GM21447 (cell line): ENCODE measurements around the gene SELENOI.
"Not testable (repeated sequence)": the region's sequence is repeated elsewhere in the genome, so short reads cannot be mapped to it uniquely, and the experiment has no call there.

ENCODE experiments used
- ATAC-seq: cut with Tn5 transposase; IDR thresholded peaks from one replicate; pipeline ENCODE4 v1.9.1; 2021; ENCODE audit not compliant: unreplicated experiment

The SELENOI gene, protein sequence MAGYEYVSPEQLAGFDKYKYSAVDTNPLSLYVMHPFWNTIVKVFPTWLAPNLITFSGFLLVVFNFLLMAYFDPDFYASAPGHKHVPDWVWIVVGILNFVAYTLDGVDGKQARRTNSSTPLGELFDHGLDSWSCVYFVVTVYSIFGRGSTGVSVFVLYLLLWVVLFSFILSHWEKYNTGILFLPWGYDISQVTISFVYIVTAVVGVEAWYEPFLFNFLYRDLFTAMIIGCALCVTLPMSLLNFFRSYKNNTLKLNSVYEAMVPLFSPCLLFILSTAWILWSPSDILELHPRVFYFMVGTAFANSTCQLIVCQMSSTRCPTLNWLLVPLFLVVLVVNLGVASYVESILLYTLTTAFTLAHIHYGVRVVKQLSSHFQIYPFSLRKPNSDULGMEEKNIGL

DNA sequence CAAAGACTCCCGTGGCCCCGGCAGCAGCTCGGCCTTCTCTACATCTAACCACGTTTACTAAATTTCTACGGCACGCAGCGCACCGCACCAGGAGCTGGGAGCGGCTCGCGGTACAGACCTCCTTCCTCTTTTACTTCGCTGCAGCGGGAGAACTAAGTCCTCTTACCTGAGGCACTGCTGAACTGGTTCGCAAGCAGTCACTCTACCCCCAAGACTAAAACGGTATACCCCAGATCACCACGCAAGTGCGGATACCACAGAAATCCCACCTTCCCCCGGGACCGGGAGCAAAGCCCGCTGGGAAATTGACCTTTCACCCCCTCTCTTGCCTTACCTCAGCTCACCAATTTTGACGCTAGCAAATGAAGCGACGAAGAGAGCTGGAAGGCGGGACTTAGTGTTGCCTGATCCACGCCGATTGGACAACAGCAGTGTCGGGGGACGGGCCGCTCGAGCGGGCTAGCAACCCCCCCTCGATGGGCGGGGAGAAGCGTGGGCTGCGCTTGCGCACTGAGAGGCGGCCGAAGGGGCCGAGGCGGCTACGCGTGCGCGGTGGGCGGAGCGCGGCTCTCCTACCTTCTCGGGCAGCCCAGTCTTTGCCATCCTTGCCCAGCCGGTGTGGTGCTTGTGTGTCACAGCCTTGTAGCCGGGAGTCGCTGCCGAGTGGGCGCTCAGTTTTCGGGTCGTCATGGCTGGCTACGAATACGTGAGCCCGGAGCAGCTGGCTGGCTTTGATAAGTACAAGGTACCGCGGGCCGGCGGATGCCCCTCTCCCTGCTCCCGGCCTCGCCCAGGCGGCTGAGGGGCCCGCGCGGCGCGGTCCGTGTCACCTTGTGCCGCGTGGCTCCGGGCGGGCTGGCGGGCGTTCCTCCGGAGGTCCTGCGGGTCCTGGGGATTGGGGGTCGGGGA is at the start of gene SELENOI:
Gene SELENOI (plus strand): TSS at position 599 of the 909 bp plus-strand sequence. CDS start 90 bp downstream, at position 689.
- peak; percentile 93 for ATAC-seq

DNA sequence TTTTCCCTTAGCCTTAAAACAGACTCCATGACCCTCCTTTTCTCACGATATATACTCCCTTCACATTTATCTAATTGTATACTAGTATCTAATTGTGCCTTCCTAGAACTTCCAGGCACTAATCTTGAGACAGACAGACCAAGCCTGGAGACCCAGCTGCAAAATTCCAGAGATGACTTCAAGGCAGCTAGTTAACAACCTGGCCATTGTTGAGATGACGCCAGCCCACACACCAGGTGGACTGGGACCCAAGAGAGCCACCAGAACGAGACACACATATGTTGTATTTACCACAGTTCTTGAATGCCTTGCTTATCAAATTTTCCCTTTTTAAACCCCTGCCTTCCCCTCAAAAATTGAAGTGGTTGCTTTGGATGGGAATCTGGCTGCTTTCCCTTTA is 48.9 kb upstream of the SELENOI start:
- ATAC-seq = no peak

DNA sequence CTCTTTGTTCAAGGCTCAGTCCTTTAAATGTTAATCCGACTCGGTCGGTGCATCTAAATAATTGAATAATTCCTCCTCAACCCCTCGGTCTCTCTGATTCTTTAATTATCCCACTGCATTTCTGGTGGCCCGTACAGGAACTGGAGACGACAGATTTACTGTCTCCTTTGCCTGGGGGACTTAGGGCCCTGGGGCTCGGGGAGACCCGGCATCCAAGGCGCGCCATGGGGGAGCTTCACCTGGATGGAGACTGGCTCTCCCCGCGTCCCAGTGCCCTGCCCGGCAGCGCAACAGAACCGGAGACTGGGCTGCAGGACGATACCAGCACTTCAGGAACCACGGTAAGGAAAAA is 47.7 kb upstream of the SELENOI start:
- no peak for ATAC-seq

DNA sequence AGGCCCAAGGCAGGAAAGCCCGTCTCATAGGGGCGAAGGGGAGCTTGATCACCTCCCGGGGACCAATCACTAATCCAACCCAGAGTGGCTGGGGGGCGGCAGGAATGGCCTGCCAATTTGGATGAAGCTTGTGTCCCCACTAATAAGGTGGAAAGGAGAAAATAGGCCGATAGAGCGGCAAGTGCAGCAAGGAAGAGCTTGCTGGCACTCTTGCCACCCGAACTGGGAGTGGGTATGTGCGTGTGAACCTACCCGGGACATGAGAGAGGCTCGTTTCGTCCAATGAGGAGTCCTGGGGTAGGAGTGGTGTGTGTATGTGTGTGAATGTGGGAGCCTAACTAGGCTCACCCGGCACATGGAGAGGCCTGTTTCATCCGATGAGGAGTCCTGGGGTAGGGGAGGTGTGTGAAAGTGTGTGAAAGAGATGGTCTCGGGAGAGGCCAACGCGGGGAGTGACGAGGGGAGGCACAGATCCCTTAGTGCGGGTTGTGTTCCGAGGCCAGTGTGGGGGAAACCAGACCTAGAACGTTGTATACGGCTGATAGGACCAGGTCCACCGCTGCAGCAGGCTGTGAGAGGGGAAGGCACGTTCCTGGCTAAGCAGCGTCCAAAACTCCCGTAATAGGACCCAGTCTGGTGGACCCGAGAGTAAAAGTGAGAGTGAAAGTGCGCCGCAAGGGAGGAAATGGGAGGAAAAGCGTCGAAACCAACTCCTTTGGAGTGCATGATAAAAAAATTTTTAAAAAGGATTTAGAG is 47.1 kb upstream of the SELENOI start:
- no peak for ATAC-seq

DNA sequence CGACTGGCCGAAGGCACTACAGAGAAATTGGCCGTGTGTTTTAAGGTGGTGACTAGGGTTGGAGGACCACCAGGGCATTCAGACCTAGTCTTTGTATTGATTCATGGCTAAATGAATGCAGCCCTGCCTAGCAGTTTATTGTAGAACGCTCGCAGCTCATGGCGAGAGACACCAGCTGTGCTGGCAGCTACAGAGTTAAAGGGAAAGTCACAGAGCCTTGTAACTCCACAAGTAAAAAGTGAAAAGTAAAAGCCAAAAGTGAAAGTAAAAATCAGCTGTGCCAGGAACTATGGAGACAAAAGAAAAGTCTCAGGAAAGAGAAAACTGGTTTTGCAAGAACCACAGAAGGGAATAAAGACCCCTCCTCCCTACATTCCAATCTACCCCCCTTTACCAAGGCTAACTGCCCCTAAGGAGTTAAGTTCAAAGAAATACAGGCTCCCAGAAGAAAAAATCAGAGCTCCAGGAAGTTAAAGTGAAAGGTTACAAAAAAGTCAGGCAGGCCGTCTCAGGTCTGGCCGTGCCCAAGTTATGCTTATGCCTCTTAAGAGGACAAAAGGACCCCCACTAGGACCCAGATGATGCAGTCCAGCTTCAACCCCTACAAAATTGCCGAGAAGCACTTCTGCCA is 46.4 kb upstream of the SELENOI start:
- no peak for ATAC-seq

DNA sequence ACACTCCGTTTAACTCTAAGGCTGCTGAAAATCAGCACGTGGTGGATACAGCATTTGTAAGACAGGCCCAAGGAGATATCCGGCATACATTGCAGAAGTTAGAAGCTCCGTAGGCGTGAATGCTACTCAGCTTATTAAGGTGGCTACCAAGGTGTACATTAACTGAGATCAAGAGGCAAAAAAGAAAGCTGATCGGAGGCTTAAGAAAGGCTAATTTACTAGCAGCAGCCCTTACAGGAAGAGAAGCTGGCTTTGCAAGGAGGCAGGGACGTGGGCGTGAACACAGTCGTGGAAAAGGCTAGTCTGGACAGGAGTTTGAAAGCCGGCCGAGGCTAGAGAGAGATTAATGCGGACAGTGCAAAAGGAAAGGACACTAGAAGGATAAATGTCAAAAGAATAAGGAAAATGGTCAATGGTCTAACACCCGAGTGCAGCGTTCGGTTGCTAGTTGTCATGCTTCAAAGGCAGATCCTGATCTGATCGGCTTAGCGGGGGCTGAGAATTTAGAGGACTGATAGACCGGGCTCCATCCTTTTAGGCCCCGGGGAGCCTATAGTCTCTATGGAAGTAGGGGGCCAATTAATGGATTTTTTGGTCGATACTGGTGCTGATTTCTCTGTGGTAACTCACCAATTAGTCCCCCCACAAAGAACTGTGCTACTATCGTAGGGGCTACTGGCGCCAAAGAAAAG is 45.6 kb upstream of the SELENOI start:
- ATAC-seq = no peak

DNA sequence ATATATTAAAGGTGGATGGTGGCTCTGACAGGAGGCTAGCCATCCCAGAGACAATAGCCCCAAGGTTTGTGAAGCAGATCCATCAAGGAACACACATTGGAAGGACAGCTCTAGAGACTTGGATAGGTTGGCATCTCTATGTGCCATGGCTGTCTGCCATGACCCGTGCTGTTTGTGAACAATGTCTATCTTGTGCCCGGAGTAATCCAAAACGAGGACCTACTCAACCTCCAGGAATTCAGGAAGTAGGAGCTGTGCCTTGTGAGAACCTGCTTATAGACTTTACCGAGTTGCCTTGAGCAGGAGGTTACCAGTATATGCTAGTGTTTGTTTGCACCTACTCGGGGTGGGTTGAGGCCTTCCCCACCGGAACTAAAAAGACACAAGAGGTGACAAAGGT is 43.1 kb upstream of the SELENOI start:
- ATAC-seq = no peak

DNA sequence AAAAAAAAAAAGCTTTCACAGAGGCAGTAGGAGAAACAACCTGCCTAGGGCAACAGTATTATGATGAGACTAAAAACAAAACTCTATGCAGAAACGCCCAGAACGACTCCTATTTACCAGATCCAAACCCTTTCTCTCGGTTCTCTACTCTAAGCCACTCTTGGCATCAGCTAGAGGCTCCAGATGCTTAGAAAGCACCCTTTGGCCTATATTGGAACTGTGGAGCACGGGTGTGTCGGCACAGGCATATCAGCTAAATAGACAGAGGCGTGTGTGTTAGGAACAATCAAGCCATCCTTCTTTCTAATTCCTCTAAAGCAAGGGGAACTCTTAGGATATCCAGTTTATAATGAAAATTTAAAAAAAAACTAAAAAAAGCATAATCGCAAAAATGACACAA is 40.8 kb upstream of the SELENOI start:
- not testable (repeated sequence) for ATAC-seq

DNA sequence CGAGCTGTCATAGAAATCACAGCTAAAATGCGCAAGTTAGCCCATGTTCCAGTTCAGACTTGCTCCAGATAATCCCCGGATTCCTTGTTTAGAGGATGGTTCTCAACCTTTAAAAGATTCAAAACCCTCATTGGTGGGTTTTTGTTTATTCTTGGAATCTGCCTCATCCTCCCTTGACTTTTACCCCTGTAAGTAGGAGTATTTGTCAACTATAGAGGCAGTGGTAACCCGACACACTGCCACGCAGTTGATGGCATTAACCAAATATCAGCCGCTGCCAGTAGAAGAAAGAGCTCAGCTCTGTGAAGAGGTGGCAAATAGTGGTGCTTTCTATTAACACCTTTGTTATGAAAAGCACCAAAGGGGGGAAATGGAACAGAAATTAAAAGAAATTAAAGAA is 40.4 kb upstream of the SELENOI start:
- ATAC-seq = no peak

DNA sequence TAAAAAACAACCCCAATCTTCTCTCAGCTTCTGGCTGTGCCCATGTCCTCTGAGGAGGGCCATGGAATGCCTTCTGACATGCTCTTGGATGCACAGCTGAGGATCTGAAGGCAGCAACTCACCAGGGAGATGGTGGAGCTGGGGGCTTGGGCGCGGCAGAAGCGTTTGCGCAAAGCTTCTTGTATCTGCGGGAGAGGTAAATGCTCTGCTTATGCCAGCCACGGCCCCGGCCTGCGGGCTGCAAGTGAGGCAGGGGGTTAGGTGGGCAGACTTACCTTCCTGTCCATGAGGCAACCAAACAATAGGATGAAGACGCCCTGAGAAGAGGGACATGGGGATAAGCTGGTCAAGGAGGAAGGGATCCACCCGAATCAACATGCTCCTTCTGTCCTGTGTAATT is 36.0 kb upstream of the SELENOI start:
- no peak for ATAC-seq

DNA sequence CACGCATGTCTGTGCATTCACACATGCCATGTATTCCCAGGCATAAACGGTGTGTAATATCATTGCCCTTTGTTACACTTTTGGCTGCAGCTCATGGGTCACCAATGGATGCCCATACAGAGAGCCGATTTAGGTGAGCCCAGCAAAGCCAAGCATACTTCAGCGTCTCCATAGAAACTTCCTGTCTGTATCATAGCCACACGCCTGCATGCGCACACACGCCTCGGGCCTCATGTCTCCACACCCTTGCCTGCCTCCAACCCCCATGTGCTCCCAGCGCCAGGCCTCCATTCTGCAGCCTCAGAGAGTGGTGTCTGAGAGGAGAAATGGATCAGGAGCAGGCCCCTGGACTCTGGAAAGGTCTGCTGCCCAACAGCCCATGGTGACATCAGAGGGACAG is 33.5 kb upstream of the SELENOI start:
- no peak for ATAC-seq

DNA sequence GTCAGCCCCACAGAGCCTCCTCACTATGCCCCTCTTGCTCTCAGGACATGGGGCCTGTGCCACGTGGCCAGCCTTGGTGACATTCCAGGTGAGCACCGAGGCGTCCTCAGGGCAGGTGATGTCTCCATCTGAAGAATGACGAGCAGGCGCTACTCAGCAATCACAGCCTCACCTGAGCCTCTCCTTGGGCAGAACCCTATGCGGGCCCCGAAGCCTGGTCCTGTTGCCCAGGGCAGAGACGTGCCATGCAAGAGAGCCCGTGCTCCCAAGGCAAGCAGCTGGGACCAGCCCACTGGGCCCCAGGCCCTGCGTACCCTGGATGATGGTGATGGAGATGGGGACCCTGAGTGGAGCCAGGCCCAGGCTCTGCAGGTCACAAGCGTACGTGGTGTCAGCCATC is 32.5 kb upstream of the SELENOI start:
- no peak for ATAC-seq

DNA sequence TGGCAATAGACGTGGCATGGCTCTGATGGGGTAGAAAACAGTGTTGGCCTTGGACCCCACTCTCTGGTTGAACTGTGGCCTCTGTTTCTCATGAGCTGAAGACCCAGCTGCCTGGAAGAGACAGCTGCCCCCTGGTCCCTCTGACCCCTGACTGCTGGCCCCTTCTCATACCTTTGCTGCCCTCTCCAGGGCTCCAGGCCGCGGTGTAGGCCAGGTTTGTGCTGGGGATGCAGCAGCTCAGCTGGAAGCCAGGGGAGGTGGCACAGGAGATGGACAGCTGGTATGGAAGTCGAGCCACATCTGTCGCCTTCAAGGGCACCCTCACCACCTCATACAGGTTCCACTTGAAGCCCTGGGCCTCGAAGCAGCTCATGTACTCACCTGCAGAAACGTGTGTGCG is 31.7 kb upstream of the SELENOI start:
- ATAC-seq = no peak

DNA sequence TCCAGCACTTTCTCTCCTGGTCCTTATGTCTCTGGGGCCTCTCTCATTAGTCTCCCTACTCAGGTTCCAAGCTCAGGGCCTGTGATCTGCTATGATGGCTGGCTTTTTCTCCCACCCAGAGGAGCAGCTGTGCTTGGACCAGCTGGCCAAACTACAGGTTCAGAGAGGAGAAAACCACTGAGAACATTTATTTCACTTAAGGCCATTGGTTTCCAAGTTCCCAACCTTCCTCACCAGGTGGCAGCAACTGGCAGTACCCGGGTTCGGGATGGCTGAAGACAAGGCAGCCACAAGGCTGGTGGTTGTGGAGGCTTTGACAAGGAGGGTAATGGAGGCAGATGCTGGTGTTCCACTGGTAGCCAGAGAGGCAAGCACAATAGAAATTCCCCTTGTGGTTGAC is 29.9 kb upstream of the SELENOI start:
- no peak for ATAC-seq

DNA sequence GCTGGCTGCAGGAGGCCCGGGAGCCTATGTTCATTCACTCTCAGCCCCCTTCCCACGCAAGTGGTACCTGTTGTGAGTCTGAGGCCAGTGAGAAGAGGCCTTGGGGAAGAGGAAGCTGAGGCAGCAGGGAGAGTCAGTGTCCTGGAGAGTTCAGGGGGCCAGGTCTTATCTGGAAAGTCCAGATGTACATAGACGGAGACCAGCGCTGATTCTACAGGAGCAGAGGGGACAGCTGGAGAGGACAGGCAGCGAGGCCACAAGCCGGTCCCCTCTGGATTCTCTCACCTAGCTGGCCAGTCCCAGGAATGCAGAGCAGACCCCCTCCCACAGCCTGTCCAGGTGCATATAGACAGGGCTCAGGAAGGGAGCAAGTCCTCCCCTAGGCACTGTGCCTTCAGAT is 29.1 kb upstream of the SELENOI start:
- no peak for ATAC-seq

DNA sequence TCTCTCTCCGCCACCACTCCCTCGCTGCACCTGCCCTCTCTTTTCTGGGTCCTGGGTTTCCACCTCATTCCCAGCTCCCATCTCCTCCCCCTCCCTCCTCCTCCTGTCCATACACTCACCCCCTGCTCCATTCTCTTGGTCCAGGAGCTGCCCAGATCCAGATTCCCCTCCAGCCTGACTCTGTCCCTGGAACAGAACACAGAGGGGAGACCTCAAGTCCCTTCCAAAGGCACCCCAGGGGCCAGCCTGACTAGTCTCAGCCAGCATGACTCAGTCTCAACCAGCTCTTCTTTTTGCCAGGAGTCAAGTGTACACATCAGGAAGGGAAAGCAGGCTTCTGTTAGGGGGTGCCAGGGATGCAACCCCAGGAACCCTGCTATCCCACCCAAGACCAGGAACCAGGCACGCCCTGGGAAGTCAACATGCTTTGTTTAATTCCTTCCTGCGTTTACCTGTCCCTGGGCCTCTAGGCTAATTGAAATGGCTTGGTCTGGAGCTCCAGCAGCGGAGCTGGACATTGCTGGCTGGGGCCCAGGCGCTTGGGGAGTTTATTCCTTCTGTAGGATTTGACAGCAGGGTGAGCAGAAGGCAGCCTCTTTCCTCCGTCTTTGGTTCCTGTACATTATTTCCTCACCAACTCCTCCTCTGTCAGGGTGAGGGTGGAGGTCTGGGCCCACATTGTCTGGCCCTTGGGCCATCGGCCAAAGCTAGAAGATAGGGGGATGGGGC is 28.4 kb upstream of the SELENOI start:
- ATAC-seq = no peak

DNA sequence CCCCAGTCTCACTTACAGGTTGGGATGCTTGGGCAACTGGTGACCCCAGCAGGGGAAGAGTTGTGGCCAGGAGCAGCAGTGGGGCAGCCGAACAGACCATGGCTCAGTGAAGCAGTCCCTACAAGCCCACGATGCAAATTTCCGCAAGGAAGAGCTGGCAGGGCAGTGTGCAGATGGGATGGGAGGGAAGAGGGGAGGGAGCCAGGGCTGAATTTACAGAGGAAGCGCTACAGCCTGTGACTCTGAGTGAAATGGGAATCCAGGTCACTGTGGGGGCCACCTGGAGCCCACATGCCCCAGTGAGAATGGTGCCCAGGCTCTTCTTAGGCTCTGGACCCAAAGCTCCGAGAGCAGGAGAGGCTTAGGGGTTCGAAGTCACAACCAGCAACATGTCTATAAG is 27.0 kb upstream of the SELENOI start:
- no peak for ATAC-seq

DNA sequence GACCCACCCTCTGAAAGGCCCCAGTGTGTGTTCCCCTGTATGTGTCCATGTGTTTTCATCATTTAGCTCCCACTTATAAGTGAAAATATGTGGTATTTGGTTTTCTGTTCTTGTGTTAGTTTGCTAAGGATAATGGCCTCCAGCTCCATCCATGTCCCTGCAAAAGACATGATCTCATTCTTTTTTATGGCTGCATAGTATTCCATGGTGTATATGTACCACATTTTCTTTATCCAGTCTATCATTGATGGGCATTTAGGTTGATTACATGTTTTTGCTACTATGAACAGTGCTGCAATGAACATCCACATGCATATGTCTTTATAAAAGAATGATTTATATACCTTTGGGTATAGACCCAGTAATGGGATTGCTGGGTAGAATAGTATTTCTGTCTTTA is 21.5 kb upstream of the SELENOI start:
- not testable (repeated sequence) for ATAC-seq

DNA sequence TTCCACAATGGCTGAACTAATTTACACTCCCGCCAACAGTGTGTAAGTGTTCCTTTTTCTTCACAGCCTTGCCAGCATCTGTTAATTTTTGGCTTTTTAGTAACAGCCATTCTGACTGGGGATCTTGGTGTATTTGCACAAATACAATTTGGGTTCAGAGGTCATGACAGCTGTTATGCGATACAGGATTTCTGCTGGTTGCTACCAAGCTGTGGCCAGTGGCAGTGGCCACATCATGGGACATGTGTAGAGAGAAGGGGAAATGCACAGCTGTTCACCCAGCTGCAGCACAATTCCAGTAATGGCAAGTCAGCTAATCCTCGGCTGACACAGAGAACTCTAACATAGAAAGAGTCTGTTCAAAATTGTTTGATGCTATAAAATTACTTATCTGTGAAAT is 21.0 kb upstream of the SELENOI start:
- ATAC-seq = no peak

DNA sequence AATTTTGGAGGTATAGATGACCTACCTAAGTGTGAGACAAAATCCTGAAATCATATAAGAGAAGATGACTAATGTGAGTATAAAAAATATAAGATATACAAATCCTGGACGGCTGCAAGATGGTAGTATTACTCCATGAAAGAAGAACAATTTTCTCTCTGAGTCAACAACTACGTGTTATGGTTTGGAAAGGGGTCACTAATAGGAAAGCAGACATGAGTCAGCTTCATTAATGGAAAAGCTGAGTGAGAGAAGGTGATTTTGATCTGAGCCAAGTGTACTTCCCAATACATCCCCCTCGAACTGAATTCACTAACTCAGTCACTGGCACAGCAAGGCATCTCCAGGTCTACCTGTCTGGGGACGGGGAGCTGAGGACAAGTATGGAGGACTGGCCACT is 20.1 kb upstream of the SELENOI start:
- no peak for ATAC-seq
